Activated CD4-positive, alpha-beta T cell treated with anti-CD3 and anti-CD28 coated beads, Interleukin-2, amount 10 ng/mL, durations not matched to agents 24 days and 14 days (primary cell): Measurements from ENCODE around the gene CACFD1. TPM values are rescaled to one million over a fixed set of nuclear protein-coding genes. Genes with fewer than 3 reads are reported as not detected.

Experiments used
- DNase-seq: peaks from one replicate; pipeline ENCODE4 v3.0.0; 2022
- H3K27ac Mint-ChIP-seq: one replicate; pipeline ENCODE4 v1.8.0; 2022; ENCODE audit warnings: mild to moderate bottlenecking, mixed read lengths
- H3K27me3 Mint-ChIP-seq: one replicate; pipeline ENCODE4 v1.8.0; 2022; ENCODE audit warnings: mixed read lengths
- H3K36me3 Mint-ChIP-seq: one replicate; pipeline ENCODE4 v1.8.0; 2022; ENCODE audit warnings: low read depth, mild to moderate bottlenecking, mixed read lengths
- H3K4me1 Mint-ChIP-seq: one replicate; pipeline ENCODE4 v1.8.0; 2021; ENCODE audit warnings: mixed read lengths
- H3K4me3 Mint-ChIP-seq: one replicate; pipeline ENCODE4 v1.8.0; 2022; ENCODE audit warnings: mild to moderate bottlenecking, moderate library complexity, mixed read lengths
- H3K9me3 Mint-ChIP-seq: one replicate; pipeline ENCODE4 v1.8.0; 2021; ENCODE audit warnings: mixed read lengths
- intact Hi-C: fragments of 100-400 bp; cut with micrococcal nuclease; formaldehyde crosslinking; loops from one replicate; pipeline ENCODE4 v1.15.1; 2023
- total RNA-seq: library from RNA; stranded (reverse); gene quantifications from 2 replicates; pipeline ENCODE4 v1.2.3, GENCODE V29; 2022

Gene CACFD1
- total RNA-seq, 1 donor from 2014 or later, result 0.70 TPM

- H3K27me3 Mint-ChIP-seq, result no peaks in the 10 kb centered on the region
- no peaks in the 10 kb centered on the region for H3K9me3 Mint-ChIP-seq
- no peaks in the 10 kb centered on the region for H3K36me3 Mint-ChIP-seq
- H3K4me3 Mint-ChIP-seq, result no peak overlapping the region
- intact Hi-C loops, result no loop called here
- DNase-seq, result no peak
- H3K4me1 Mint-ChIP-seq, result peaks cover 6% of the 10 kb centered on the region
- H3K27ac Mint-ChIP-seq, result no peak overlapping the region
Measured at GRCh38 chr9:133512253-133513213, 52.8 kb downstream of the CACFD1 start.

DNA sequence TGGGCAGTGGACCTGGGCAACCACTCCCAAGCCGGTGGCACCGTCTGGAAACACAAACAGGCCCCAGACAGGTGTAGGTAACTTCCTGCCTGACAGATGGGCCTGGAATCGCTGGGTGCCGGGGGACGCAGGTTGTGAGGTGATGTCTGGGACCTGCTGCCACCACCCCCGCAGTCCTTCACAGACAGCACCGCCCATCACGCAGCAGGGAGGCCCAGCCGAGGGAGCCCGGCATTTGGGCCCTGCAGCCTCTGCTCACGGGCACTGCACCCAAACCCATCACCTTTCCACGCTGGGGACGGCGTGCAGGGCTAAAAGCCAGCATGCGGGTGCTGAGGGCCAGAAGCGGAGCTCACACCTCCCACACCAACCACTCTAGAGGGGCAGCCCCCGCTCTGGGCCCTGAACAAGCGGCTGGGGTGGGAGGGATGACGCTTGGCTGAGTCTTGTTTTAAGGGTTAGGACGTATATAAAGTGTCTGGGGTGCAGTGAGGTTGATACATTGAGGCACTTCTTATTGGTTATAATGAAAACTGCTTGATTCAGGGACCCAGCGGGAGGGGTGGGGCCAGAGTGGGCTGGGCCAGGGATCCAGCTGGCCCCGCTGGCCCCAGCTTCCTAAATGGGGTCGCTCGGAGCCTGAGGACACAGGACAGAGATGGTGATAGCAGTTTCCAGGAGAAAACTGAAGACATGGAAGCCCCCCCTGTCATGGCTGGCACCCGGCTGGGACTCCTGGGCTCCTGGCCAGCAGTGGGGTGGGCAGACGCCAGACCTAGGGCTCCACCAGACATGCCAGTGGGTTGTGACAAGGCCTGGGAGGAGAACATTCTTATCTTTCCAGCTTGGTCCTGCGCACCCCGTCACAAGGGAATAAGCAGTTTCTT, 53.7 kb downstream of the CACFD1 start:
- H3K4me3 Mint-ChIP-seq, result no peak overlapping the region
- no peaks in the 10 kb centered on the region for H3K27me3 Mint-ChIP-seq
- no peaks in the 10 kb centered on the region for H3K36me3 Mint-ChIP-seq

DNA sequence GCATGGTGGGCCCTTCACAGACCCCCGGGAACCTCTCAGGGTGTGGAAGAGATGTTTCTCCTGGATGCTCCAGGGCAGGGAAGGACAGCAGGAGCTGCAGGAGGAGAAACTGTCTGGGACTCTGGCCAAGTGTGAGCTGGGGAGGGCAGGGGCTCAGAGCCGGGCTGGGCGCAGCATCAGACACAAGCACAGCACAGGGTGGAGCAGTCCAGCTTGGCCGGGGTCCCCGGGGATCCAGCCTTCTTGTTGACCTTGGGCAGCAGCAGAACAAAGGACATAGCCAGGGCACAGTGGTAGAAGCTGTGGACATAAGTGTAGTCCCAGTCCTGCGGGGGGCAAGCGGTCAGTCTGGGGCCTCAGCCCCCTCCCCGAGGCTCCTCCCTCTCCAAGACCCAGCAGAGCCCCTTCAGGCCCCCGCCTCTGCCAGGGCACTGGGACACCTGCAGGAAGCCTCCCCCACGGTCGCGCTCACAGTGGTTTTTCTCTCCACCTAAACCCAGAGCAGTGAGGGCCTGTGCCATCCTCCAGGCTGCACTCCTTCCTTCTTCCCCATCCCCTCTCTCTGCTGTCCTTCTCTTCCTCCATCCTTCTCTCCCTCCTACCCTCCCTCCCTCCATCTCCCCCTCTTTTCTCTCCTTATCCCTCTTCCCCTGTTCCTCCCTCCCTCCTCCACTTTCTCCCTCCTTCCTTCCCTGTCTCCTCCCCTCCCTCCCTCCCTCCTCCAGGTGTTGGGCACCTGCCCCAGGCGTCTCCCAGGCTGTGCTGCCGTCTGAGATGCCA, 54.9 kb downstream of the CACFD1 start:
- Mint-ChIP-seq H3K4me3 (no peak overlapping the region), H3K4me1 (peaks cover under 1% of the 10 kb centered on the region), H3K27me3 (no peaks in the 10 kb centered on the region), H3K27ac (no peak overlapping the region), H3K36me3 (no peaks in the 10 kb centered on the region), H3K9me3 (no peaks in the 10 kb centered on the region)
- intact Hi-C loops, result no loop called here
- DNase-seq, result no peak

More for the DNA sequence above, 53.7 kb downstream of the CACFD1 start:
- no peak for DNase-seq
- Mint-ChIP-seq H3K27ac (no peak overlapping the region), H3K9me3 (no peaks in the 10 kb centered on the region), H3K4me1 (peaks cover 6% of the 10 kb centered on the region)
- intact Hi-C loops, result no loop called here

DNA sequence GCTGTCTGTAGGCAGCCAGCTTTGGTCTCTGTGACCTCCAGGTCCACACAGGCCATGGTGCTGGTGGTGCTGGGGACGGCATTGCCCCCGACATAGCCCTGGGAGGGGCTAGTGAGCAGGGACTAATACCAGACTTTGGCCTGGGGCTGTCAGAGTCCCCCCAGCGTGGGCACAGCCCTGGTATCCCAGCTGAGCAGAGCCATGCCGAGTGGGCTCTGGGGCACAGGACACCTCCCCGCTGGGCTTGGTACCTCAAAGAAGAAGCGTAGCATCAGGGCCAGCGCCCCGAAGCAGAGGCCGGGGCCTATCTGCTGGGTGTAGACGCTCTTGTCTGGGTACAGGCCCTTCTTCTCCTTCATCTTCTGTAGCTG, 55.4 kb downstream of the CACFD1 start:
- Mint-ChIP-seq H3K4me1 (no peaks in the 10 kb centered on the region), H3K27me3 (no peaks in the 10 kb centered on the region), H3K36me3 (no peaks in the 10 kb centered on the region), H3K27ac (no peak overlapping the region), H3K4me3 (no peak overlapping the region), H3K9me3 (no peaks in the 10 kb centered on the region)
- no peak for DNase-seq
- intact Hi-C loops, result no loop called here

- Mint-ChIP-seq H3K4me1 (no peaks in the 10 kb centered on the region), H3K9me3 (no peaks in the 10 kb centered on the region), H3K27me3 (no peaks in the 10 kb centered on the region), H3K4me3 (no peak overlapping the region), H3K36me3 (no peaks in the 10 kb centered on the region), H3K27ac (no peak overlapping the region)
- DNase-seq, result no peak
- intact Hi-C loops, result no loop called here
Measured at GRCh38 chr9:133515615-133516255, 56.0 kb downstream of the CACFD1 start.

DNA sequence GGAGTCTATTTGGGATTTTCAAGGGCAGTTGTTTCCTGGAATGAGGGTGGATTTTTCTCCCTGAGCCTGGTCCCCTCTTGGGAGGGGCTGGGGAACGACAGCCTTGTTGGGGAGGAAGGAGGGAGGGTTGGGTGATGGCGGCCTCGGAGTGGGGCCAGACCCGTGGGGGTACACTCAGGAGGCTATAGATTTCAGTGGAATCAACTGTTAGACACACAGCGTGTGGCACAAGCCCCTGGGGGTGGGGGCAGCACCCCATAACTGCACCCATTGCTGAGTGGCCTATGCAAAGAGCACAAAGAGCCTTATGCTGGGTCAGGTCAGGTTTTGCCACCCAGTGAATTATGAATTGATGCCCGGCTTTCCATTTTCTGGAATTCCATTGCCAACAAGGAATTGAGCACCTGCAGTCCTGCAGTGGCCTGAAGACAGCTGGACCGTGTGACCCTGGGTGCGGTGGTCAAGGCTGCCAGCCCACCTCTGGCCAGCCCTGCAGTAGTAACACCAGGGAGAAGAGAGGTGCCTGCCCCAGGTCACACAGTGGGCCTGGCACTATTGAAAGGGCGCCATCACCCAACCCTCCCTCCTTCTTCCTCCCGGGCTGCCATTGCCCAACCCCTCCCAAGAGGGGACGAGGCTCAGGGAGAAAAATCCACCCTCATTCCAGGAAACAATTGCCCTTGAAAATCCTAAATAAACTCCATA, 56.6 kb downstream of the CACFD1 start:
- Mint-ChIP-seq H3K27me3 (no peaks in the 10 kb centered on the region), H3K9me3 (no peaks in the 10 kb centered on the region), H3K36me3 (no peaks in the 10 kb centered on the region), H3K4me3 (no peak overlapping the region), H3K4me1 (no peaks in the 10 kb centered on the region), H3K27ac (no peak overlapping the region)
- no peak for DNase-seq
- intact Hi-C loops, result no loop called here

GRCh38 chr9:133516961-133517350, 57.2 kb downstream of the CACFD1 start:
- H3K36me3 Mint-ChIP-seq, result no peaks in the 10 kb centered on the region

DNA sequence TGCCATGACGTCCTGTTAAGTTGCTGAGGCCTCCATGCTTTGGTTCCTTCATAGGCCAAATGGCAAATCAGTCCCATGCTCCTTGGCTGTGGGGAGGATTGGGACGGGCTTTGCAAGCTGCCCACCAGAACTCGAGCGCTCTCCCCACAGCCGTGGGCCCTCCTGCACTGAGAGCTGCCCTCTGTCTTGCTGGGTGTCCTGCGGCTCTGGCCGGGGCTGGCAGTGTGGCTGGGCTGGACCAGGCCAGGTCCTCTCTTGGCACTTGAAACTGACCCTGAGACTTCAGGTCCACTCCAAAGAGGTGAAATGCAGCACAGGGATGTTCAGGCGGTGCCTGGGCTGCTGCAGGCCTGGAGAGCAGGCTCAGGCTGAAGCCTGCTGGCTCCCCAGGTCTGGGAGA, 57.9 kb downstream of the CACFD1 start:
- DNase-seq, result no peak
- intact Hi-C loops, result no loop called here
- no peaks in the 10 kb centered on the region for H3K36me3 Mint-ChIP-seq
- no peaks in the 10 kb centered on the region for H3K9me3 Mint-ChIP-seq
- H3K4me3 Mint-ChIP-seq, result no peak overlapping the region
- H3K27ac Mint-ChIP-seq, result no peak overlapping the region
- H3K4me1 Mint-ChIP-seq, result no peaks in the 10 kb centered on the region
- H3K27me3 Mint-ChIP-seq, result no peaks in the 10 kb centered on the region

More at GRCh38 chr9:133516961-133517350, 57.2 kb downstream of the CACFD1 start:
- H3K27me3 Mint-ChIP-seq, result no peaks in the 10 kb centered on the region
- no peaks in the 10 kb centered on the region for H3K9me3 Mint-ChIP-seq
- no peak overlapping the region for H3K27ac Mint-ChIP-seq
- H3K4me3 Mint-ChIP-seq, result no peak overlapping the region
- H3K4me1 Mint-ChIP-seq, result no peaks in the 10 kb centered on the region
- intact Hi-C loops, result no loop called here
- no peak for DNase-seq

GRCh38 chr9:133518200-133518599, 58.4 kb downstream of the CACFD1 start:
- no peaks in the 10 kb centered on the region for H3K27me3 Mint-ChIP-seq
- DNase-seq, result no peak
- H3K4me1 Mint-ChIP-seq, result no peaks in the 10 kb centered on the region
- intact Hi-C loops, result no loop called here
- no peaks in the 10 kb centered on the region for H3K36me3 Mint-ChIP-seq
- no peak overlapping the region for H3K4me3 Mint-ChIP-seq
- no peaks in the 10 kb centered on the region for H3K9me3 Mint-ChIP-seq
- no peak overlapping the region for H3K27ac Mint-ChIP-seq

GRCh38 chr9:133518706-133519449, 59.1 kb downstream of the CACFD1 start:
- no peaks in the 10 kb centered on the region for H3K9me3 Mint-ChIP-seq
- no peak overlapping the region for H3K27ac Mint-ChIP-seq
- H3K27me3 Mint-ChIP-seq, result no peaks in the 10 kb centered on the region
- no peak for DNase-seq
- intact Hi-C loops, result no loop called here
- no peaks in the 10 kb centered on the region for H3K4me1 Mint-ChIP-seq
- no peaks in the 10 kb centered on the region for H3K36me3 Mint-ChIP-seq
- no peak overlapping the region for H3K4me3 Mint-ChIP-seq

GRCh38 chr9:133519693-133520092, 59.9 kb downstream of the CACFD1 start:
- Mint-ChIP-seq H3K9me3 (no peaks in the 10 kb centered on the region), H3K27ac (no peak overlapping the region), H3K4me3 (no peak overlapping the region), H3K27me3 (no peaks in the 10 kb centered on the region), H3K4me1 (no peaks in the 10 kb centered on the region), H3K36me3 (no peaks in the 10 kb centered on the region)
- DNase-seq, result no peak
- intact Hi-C loops, result no loop called here

DNA sequence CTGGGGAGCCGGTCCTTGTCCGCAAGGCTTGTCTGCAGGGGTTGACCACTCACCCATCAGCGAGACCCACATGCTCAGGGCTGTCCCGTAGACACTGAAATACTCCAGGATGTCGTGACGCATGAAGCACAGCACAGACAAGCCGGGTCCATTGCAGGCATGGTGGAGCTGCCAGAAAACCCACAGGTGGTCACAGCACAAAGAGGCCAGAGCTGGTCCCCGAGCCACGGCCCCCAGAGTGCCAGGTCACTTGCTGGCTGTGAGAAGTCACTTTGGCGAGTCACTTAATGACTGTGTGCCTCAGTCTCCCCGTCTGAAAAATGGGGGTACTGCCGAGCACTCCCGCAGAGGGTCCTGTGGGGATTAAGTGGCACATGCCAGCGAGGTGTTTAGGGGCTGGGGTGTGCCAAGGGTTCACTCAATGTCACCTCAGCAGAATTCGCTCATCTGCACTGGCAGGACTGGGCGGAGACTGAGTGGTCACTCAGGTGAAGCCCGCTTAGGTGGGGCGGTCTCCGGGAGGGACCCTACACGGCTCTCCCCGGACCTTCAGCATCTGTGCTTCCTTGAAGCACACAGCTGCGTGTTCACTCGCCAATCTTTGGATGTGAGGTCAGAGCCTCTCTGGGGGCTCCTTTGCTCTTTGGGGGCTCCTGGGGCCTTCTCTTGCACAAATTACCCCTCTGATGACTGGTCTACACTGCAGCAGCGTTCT, 60.5 kb downstream of the CACFD1 start:
- Mint-ChIP-seq H3K27ac (no peak overlapping the region), H3K4me3 (no peak overlapping the region), H3K36me3 (no peaks in the 10 kb centered on the region)

More for the DNA sequence above, 60.5 kb downstream of the CACFD1 start:
- H3K27me3 Mint-ChIP-seq, result no peaks in the 10 kb centered on the region
- H3K4me1 Mint-ChIP-seq, result no peaks in the 10 kb centered on the region
- intact Hi-C loops, result no loop called here
- DNase-seq, result no peak
- no peaks in the 10 kb centered on the region for H3K9me3 Mint-ChIP-seq
